Measurements from ENCODE around the gene NUDT21. TPM values are rescaled to one million over a fixed set of nuclear protein-coding genes. Genes with fewer than 3 reads are reported as not detected.

Gene NUDT21
- total and polyA plus RNA-seq, 2 of the 4 experiments (the other 2 are of a cell fraction) = 52.4 to 166 TPM

DNA sequence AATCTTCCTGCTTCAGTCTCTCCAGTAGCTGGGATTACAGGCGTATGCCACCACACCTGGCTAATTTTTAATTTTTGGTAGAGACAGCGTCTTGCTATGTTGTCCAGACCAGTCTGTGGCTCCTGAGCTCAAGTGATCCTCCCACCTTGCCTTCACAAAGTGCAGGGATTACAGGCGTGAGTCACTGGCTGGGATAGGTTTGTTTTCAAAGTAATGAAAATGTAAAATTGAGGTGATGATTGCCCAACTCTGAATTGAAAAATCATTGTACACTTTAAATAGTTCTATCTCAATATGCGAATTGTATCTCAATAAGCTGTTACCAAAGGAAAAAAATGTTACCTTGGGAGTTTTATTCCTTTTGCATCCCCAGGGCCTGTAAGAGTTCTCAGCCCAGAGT is 24.5 kb downstream of the NUDT21 start:
- Histone ChIP-seq H4K8ac (ENCODE audit: low read depth in 2 of 2, low read length in 2 of 2) (no peak overlapping the region), H3K4me2 (ENCODE audit: low read depth, low read length) (no peak overlapping the region), H3K9me1 (ENCODE audit: insufficient read depth, low read length) (peaks cover 10% of the 10 kb centered on the region), H4K91ac (ENCODE audit: insufficient read depth, low read depth, low read length) (no peak overlapping the region), H3K18ac (ENCODE audit: low read depth, low read length) (no peak overlapping the region), H3K23ac (ENCODE audit: low read depth, low read length) (no peak overlapping the region), H3K9ac (ENCODE audit: low read depth, low read length) (no peak overlapping the region), H4K5ac (ENCODE audit: low read depth, low read length) (no peak overlapping the region), H3K27ac (ENCODE audit: insufficient read depth, low read length) (no peak overlapping the region), H2AK9ac (replicated peaks; ENCODE audit: low read depth, low read length, poor library complexity) (no peak overlapping the region), H3K27me3 (ENCODE audit: control insufficient read depth, insufficient read depth, low read length) (no peaks in the 10 kb centered on the region), H2BK5ac (ENCODE audit: low read depth, low read length, poor library complexity, severe bottlenecking) (no peak overlapping the region), H2BK120ac (ENCODE audit: low read depth, low read length) (no peak overlapping the region), H3K4ac (ENCODE audit: low read depth, low read length) (no peak overlapping the region), H3K14ac (replicated peaks; ENCODE audit: low read depth, low read length) (no peak overlapping the region), H3K4me1 (ENCODE audit: control insufficient read depth, insufficient read depth, low read length) (peaks cover 11% of the 10 kb centered on the region), H2BK20ac (ENCODE audit: low read depth, low read length) (no peak overlapping the region), H2BK15ac (ENCODE audit: low read depth, low read length) (no peak overlapping the region), H2AK5ac (ENCODE audit: low read depth, low read length) (no peak overlapping the region), H4K20me1 (ENCODE audit: insufficient read depth, low read length) (peaks cover 29% of the 10 kb centered on the region), H3K9me3 (ENCODE audit: control insufficient read depth, insufficient read depth, low read length) (no peaks in the 10 kb centered on the region), H2AFZ (replicated peaks; ENCODE audit: low read length, poor library complexity) (no peak overlapping the region), H3K36me3 (ENCODE audit: control insufficient read depth, insufficient read depth, low read length) (peaks cover 10% of the 10 kb centered on the region), H3K4me3 (ENCODE audit: insufficient read depth, low read depth, low read length) (no peak overlapping the region), H3K79me1 (ENCODE audit: low read depth in 1 of 2, low read length in 2 of 2) (peaks cover 2 to 35% of the 10 kb centered on the region in 2 experiments; a peak in 3 of 4 replicates), H3K56ac (ENCODE audit: extremely low read depth, insufficient read depth, low read length) (no peak overlapping the region)
- peak; percentile 16 for DNase-seq
- POLR2A ChIA-PET (ENCODE audit: unreplicated experiment) = no interaction called here
- CTCF ChIA-PET = no interaction called here
- dilution Hi-C loops (cut with HindIII; ENCODE audit: low sequenced_read_pairs, unreplicated experiment) (no loop called here), in situ Hi-C loops (cut with MboI; ENCODE audit: low sequenced_read_pairs) (no loop called here), intact Hi-C loops (cut with micrococcal nuclease) (no loop called here)
- TF ChIP-seq SMC3 (IDR thresholded peaks at IDR 0.05; ENCODE audit: low read depth, low read length) = no peak
- TF ChIP-seq CEBPB (IDR thresholded peaks at IDR 0.05; ENCODE audit: low read depth, low read length) = peak; percentile 39
- TF ChIP-seq FOS (IDR thresholded peaks at IDR 0.05; ENCODE audit: low read depth, low read length) = no peak
- no peak for TF ChIP-seq RFX5 (IDR thresholded peaks at IDR 0.05; ENCODE audit: low read depth, low read length)
- no peak for TF ChIP-seq NFE2L2 (IDR thresholded peaks at IDR 0.05; ENCODE audit: low read depth, low read length)
- no peak for TF ChIP-seq RAD21 (IDR thresholded peaks at IDR 0.05; ENCODE audit: low read length)
- no CpG with 5 or more reads among the region's 4 CpGs for WGBS, 2 experiments (ENCODE audit: extremely low coverage in 2 of 2, insufficient read length in 1 of 2)
- no peak for ATAC-seq (ENCODE audit: low read depth)
- BruUV-seq (replicated peaks) = no TSS peak

Measured in IMR-90 (cell line).